GM21515 (cell line): ENCODE results near the gene CRELD2.

ENCODE experiments used
- ATAC-seq: cut with Tn5 transposase; IDR thresholded peaks from one replicate; pipeline ENCODE4 v1.9.1; 2021; ENCODE audit not compliant: unreplicated experiment

CRELD2 gene

GRCh38 chr22:49966041-49966773 is 47.8 kb downstream of the CRELD2 start:
- ATAC-seq = no peak

GRCh38 chr22:49966774-49967705 is 48.6 kb downstream of the CRELD2 start:
- ATAC-seq = no peak

- no peak for ATAC-seq
Observed at GRCh38 chr22:49967706-49968208, 49.3 kb downstream of the CRELD2 start.

- no peak for ATAC-seq
Observed at GRCh38 chr22:49968313-49968830, 49.9 kb downstream of the CRELD2 start.

- ATAC-seq = no peak
Observed at GRCh38 chr22:49968831-49969661, 50.6 kb downstream of the CRELD2 start.

- ATAC-seq = no peak
Observed at GRCh38 chr22:49969751-49970527, 51.5 kb downstream of the CRELD2 start.

- ATAC-seq = peak; percentile 64
Observed at GRCh38 chr22:49970528-49971231, 52.2 kb downstream of the CRELD2 start.

GRCh38 chr22:49971232-49972162 is 53.1 kb downstream of the CRELD2 start:
- ATAC-seq = peak; percentile 14

- no peak for ATAC-seq
Observed at GRCh38 chr22:49972163-49973017, 54.0 kb downstream of the CRELD2 start.

- ATAC-seq = no peak
Observed at GRCh38 chr22:49973018-49973961, 54.9 kb downstream of the CRELD2 start.

- ATAC-seq = no peak
Observed at GRCh38 chr22:49975543-49976389, 57.3 kb downstream of the CRELD2 start.

GRCh38 chr22:49976439-49977175 is 58.2 kb downstream of the CRELD2 start:
- peak; percentile 38 for ATAC-seq
